SK-N-SH treated with all-trans-retinoic acid at 6 μM for 48 hours (cell line): ENCODE data around the gene PAOX.

ENCODE experiments used
- ARNTL ChIP-seq: fragments of 450-650 bp; formaldehyde crosslinking; IDR thresholded peaks from 2 replicates; pipeline ENCODE4 v1.5.0; 2020; ENCODE audit warnings: low read depth, mild to moderate bottlenecking, moderate library complexity, borderline replicate concordance
- ESRRG ChIP-seq: fragments of 250-450 bp; sonication (Bioruptor Pico); IDR thresholded peaks from 2 replicates; pipeline ENCODE4 v1.6.1; 2021; ENCODE audit warnings: mild to moderate bottlenecking
- GLIS3 ChIP-seq: fragments of 250-450 bp; sonication (Bioruptor Pico); IDR thresholded peaks from 2 replicates; pipeline ENCODE4 v1.5.0; 2020; ENCODE audit warnings: mild to moderate bottlenecking, moderate library complexity
- PPARA ChIP-seq: fragments of 250-450 bp; sonication (Bioruptor Pico); IDR thresholded peaks from 2 replicates; pipeline ENCODE4 v1.5.0; 2020; ENCODE audit warnings: mild to moderate bottlenecking, borderline replicate concordance
- RARB ChIP-seq: fragments of 250-450 bp; sonication (Bioruptor Pico); IDR thresholded peaks from 2 replicates; pipeline ENCODE4 v1.8.0; 2021; ENCODE audit warnings: mild to moderate bottlenecking, moderate library complexity
- SNAI2 ChIP-seq: fragments of 250-450 bp; sonication (Bioruptor Pico); IDR thresholded peaks from 2 replicates; pipeline ENCODE4 v1.5.0; 2020; ENCODE audit warnings: mild to moderate bottlenecking, moderate library complexity
- TOX ChIP-seq: fragments of 250-450 bp; sonication (Bioruptor Pico); IDR thresholded peaks from 2 replicates; pipeline ENCODE4 v1.8.0; 2021; ENCODE audit warnings: mild to moderate bottlenecking, moderate library complexity, borderline replicate concordance
- ZFP3 ChIP-seq: fragments of 250-450 bp; sonication (Bioruptor Pico); IDR thresholded peaks from 2 replicates; pipeline ENCODE4 v1.5.0; 2020; ENCODE audit warnings: mild to moderate bottlenecking, moderate library complexity
- ZFP30 ChIP-seq: fragments of 450-650 bp; formaldehyde crosslinking; IDR thresholded peaks from 2 replicates; pipeline ENCODE4 v1.5.0; 2022; ENCODE audit warnings: mild to moderate bottlenecking, moderate library complexity
- ZNF565 ChIP-seq: fragments of 450-650 bp; formaldehyde crosslinking; conservative IDR thresholded peaks from 2 replicates; pipeline ENCODE4 v1.5.0; 2020; ENCODE audit warnings: low read depth, mild to moderate bottlenecking, moderate library complexity
- ZNF70 ChIP-seq: fragments of 450-650 bp; formaldehyde crosslinking; IDR thresholded peaks from 2 replicates; pipeline ENCODE4 v1.5.0; 2020; ENCODE audit warnings: mild to moderate bottlenecking, moderate library complexity
- ZNF8 ChIP-seq: fragments of 450-650 bp; formaldehyde crosslinking; IDR thresholded peaks from 2 replicates; pipeline ENCODE4 v1.5.0; 2020; ENCODE audit warnings: mild to moderate bottlenecking, moderate library complexity
- TF ChIP-seq, protein P1 (sequence below): fragments of 250-450 bp; sonication (Bioruptor Pico); IDR thresholded peaks from 2 replicates; pipeline ENCODE4 v1.8.0; 2020; ENCODE audit warnings: mild to moderate bottlenecking, moderate library complexity, borderline replicate concordance
- TF ChIP-seq, protein P2 (sequence below): fragments of 250-450 bp; sonication (Bioruptor Pico); IDR thresholded peaks from 2 replicates; pipeline ENCODE4 v1.5.1; 2020; ENCODE audit warnings: low read depth, mild to moderate bottlenecking, moderate library complexity

DNA sequence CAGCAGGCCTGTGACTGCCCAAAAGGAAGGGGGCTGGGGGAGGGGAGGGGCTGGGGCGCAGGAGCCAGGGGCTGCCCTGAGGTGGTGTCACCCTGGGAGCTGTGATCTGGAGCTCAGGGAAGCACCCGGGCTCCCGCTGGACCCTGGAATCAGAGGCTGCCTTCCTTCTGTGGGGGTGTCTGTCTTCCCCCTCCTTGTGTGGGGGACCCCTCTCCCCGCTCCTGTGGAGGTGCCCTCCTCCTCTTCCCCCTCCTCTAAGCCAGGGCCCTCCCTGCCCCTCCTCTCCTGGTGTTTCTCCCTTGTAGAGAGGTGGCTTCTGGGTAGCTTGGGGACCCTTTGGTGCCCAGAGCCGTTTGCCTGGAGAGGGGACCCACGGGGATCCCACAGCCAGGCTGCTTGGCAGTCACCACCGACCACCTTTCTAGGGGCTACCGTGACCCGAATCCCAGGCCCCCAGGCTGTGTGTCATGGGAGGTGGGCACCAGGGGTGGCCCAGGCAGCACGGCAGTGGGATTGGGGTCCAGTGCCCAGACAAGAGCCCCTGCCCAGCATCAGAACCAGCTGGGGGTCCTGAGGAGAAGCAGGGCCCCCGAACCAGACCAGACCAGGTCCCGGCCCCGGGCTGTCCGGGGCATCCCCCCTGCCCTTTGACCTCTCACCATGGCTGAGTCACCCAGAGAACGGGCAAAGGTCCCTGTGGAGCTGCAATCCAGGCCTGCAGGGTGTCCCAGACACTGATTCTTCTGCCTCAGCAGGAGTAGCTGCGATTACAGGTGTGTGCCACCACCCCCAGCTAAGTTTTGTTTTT, 31.1 kb upstream of the PAOX start:
- no peak for TF ChIP-seq SNAI2 (CRISPR knock-in tag)
- TF ChIP-seq ZFP30 (CRISPR knock-in tag): no peak
- no peak for TF ChIP-seq ZNF8 (CRISPR knock-in tag)
- TF ChIP-seq, protein P1, sequence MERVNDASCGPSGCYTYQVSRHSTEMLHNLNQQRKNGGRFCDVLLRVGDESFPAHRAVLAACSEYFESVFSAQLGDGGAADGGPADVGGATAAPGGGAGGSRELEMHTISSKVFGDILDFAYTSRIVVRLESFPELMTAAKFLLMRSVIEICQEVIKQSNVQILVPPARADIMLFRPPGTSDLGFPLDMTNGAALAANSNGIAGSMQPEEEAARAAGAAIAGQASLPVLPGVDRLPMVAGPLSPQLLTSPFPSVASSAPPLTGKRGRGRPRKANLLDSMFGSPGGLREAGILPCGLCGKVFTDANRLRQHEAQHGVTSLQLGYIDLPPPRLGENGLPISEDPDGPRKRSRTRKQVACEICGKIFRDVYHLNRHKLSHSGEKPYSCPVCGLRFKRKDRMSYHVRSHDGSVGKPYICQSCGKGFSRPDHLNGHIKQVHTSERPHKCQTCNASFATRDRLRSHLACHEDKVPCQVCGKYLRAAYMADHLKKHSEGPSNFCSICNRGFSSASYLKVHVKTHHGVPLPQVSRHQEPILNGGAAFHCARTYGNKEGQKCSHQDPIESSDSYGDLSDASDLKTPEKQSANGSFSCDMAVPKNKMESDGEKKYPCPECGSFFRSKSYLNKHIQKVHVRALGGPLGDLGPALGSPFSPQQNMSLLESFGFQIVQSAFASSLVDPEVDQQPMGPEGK (CRISPR knock-in tag): no peak
- TF ChIP-seq, protein P2, sequence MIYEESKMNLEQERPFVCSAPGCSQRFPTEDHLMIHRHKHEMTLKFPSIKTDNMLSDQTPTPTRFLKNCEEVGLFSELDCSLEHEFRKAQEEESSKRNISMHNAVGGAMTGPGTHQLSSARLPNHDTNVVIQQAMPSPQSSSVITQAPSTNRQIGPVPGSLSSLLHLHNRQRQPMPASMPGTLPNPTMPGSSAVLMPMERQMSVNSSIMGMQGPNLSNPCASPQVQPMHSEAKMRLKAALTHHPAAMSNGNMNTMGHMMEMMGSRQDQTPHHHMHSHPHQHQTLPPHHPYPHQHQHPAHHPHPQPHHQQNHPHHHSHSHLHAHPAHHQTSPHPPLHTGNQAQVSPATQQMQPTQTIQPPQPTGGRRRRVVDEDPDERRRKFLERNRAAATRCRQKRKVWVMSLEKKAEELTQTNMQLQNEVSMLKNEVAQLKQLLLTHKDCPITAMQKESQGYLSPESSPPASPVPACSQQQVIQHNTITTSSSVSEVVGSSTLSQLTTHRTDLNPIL (CRISPR knock-in tag): no peak
- no peak for TF ChIP-seq RARB (CRISPR knock-in tag)
- no peak for TF ChIP-seq ZFP3 (CRISPR knock-in tag)
- no peak for TF ChIP-seq TOX (CRISPR knock-in tag)
- no peak for TF ChIP-seq ESRRG
- no peak for TF ChIP-seq ARNTL
- TF ChIP-seq PPARA (CRISPR knock-in tag): no peak
- TF ChIP-seq GLIS3 (CRISPR knock-in tag): no peak
- TF ChIP-seq ZNF70 (CRISPR knock-in tag): no peak
- TF ChIP-seq ZNF565 (CRISPR knock-in tag): no peak
